HepG2 (cell line): ENCODE results near the gene ZC3H15. TPM values are rescaled to one million over a fixed set of nuclear protein-coding genes. Genes with fewer than 3 reads are reported as not detected.
A peak's percentile ranks its signal among the peaks of the same experiment; 100 is the strongest.

Experiments used
- ARNTL ChIP-seq: sonication (generic); formaldehyde crosslinking; IDR thresholded peaks from 2 replicates; pipeline ENCODE4 v1.4.0; 2020; ENCODE audit warnings: mild to moderate bottlenecking, missing genetic modification reagents
- CHD4 ChIP-seq: fragments of 200-600 bp; sonication (generic); IDR thresholded peaks from 2 replicates; pipeline ENCODE4 v1.7.0; 2017; ENCODE audit warnings: mild to moderate bottlenecking, low read length, borderline replicate concordance
- ELF4 ChIP-seq: sonication (generic); formaldehyde crosslinking; IDR thresholded peaks from 2 replicates; pipeline ENCODE4 v1.5.0; 2020; ENCODE audit warnings: missing genetic modification reagents, mild to moderate bottlenecking, moderate library complexity, borderline replicate concordance
- ETV6 ChIP-seq: sonication (generic); formaldehyde crosslinking; conservative IDR thresholded peaks from 2 replicates; pipeline ENCODE4 v1.4.0; 2020; ENCODE audit warnings: missing genetic modification reagents
- HMGXB3 ChIP-seq: sonication (generic); formaldehyde crosslinking; IDR thresholded peaks from 2 replicates; pipeline ENCODE4 v1.4.0; 2020; ENCODE audit warnings: missing genetic modification reagents, borderline replicate concordance
- IKZF1 ChIP-seq: fragments of 450-650 bp; IDR thresholded peaks from 2 replicates; pipeline ENCODE4 v1.7.1; 2016
- MAX ChIP-seq: IDR thresholded peaks from 2 replicates; pipeline ENCODE4 v1.6.1; 2012; ENCODE audit warnings: inconsistent platforms
- NFIC ChIP-seq: IDR thresholded peaks from 2 replicates; pipeline ENCODE4 v1.6.1; 2012; ENCODE audit warnings: mild to moderate bottlenecking, low read length, inconsistent platforms
- NR2F1 ChIP-seq, 2 experiments: fragments of 450-650 bp in 1 of 2; formaldehyde crosslinking in 1 of 2; IDR thresholded peaks; 2 replicates each; pipeline versions ENCODE4 v1.5.0 to v1.6.1; 2016 to 2020; ENCODE audit warnings: mild to moderate bottlenecking in 1 of 2, missing compliant biosample characterization in 1 of 2, missing genetic modification reagents in 1 of 2, moderate library complexity in 1 of 2
- NR2F2 ChIP-seq: IDR thresholded peaks from 2 replicates; pipeline ENCODE4 v1.6.1; 2012; ENCODE audit warnings: low read depth, inconsistent platforms, borderline replicate concordance
- REST ChIP-seq, 2 experiments: IDR thresholded peaks; 2 replicates each; pipeline ENCODE4 v1.6.1; 2011 to 2012; ENCODE audit warnings: low read length in 2 of 2, borderline replicate concordance in 1 of 2, low read depth in 1 of 2, mild to moderate bottlenecking in 1 of 2, moderate library complexity in 1 of 2
- SP4 ChIP-seq: sonication (generic); formaldehyde crosslinking; IDR thresholded peaks from 2 replicates; pipeline ENCODE4 v1.8.1; 2023; ENCODE audit warnings: mild to moderate bottlenecking, missing genetic modification reagents
- ZFP36L1 ChIP-seq: sonication (generic); formaldehyde crosslinking; IDR thresholded peaks from 2 replicates; pipeline ENCODE4 v1.8.0; 2022; ENCODE audit warnings: mild to moderate bottlenecking, missing genetic modification reagents, moderate library complexity
- ZFP91 ChIP-seq: sonication (generic); formaldehyde crosslinking; IDR thresholded peaks from 2 replicates; pipeline ENCODE4 v1.9.0; 2022; ENCODE audit warnings: missing genetic modification reagents, mild to moderate bottlenecking, borderline replicate concordance
- ZNF17 ChIP-seq: sonication (generic); formaldehyde crosslinking; IDR thresholded peaks from 2 replicates; pipeline ENCODE4 v1.5.0; 2020; ENCODE audit warnings: mild to moderate bottlenecking, missing genetic modification reagents
- ZNF362 ChIP-seq: sonication (generic); formaldehyde crosslinking; IDR thresholded peaks from 2 replicates; pipeline ENCODE4 v1.4.0; 2020; ENCODE audit warnings: missing genetic modification reagents, mild to moderate bottlenecking, borderline replicate concordance
- ZNF629 ChIP-seq: sonication (generic); formaldehyde crosslinking; conservative IDR thresholded peaks from 2 replicates; pipeline ENCODE4 v1.5.0; 2020; ENCODE audit warnings: missing genetic modification reagents
- ZSCAN20 ChIP-seq: sonication (generic); formaldehyde crosslinking; IDR thresholded peaks from 2 replicates; pipeline ENCODE4 v1.4.0; 2020; ENCODE audit warnings: missing genetic modification reagents, mild to moderate bottlenecking, borderline replicate concordance
- polyA plus RNA-seq, 8 experiments: library from polyadenylated mRNA; depleted of rRNA in 3 of 8; stranded (reverse) in 7 of 8; unstranded in 1 of 8; fragments of >200 nt; fragmentation: Illumina TruSeq in 4 of 8; extraction: Trizol in 4 of 8; gene quantifications; 2 replicates each; pipeline versions ENCODE4 v1.2.1 to v1.2.3, GENCODE V29; 2011 to 2016; ENCODE audit warnings: low read depth in 4 of 8, missing spikeins in 1 of 8, mixed read lengths in 1 of 8; ENCODE audit not compliant: insufficient read depth in 1 of 8
- total RNA-seq, 5 experiments: library from RNA; depleted of rRNA; stranded (reverse); fragments of >200 nt; fragmentation: Illumina TruSeq; extraction: Trizol; gene quantifications; 2 replicates each; pipeline ENCODE4 v1.2.3, GENCODE V29; 2016; ENCODE audit warnings: low read depth in 1 of 5

ZC3H15 gene
- total and polyA plus RNA-seq, 2 of the 13 experiments (the other 11 are each of a cell fraction or from before 2014, with no cell fraction given): 84.6 to 168 TPM

GRCh38 chr2:186485576-186485870 lies 537 bp upstream of the ZC3H15 start (continued):
- TF ChIP-seq ZFP91 (CRISPR knock-in tag) (no peak), REST (IDR thresholded peaks at IDR 0.05; ENCODE audit: borderline replicate concordance in 1 of 2, low read depth in 1 of 2, low read length in 2 of 2) (no peak), IKZF1 (no peak), SP4 (CRISPR knock-in tag) (no peak), NR2F2 (no peak), ZFP36L1 (0 out of 2 replicates have a peak, but pooled peaks have one; percentile 36), NR2F1 (CRISPR knock-in tag; IDR thresholded peaks at IDR 0.05) (peak in 1 of 2 experiments; percentile 37; a peak in 2 of 4 replicates), ETV6 (no peak), ARNTL (CRISPR knock-in tag) (no peak), NFIC (peak; percentile 50), ZNF629 (CRISPR knock-in tag) (no peak), ZNF362 (no peak), ELF4 (0 out of 2 replicates have a peak, but pooled peaks have one; percentile 4), ZSCAN20 (CRISPR knock-in tag) (no peak), MAX (no peak), ZNF17 (CRISPR knock-in tag) (0 out of 2 replicates have a peak, but pooled peaks have one; percentile 8), CHD4 (peak; percentile 17; the same call in 1 of the 2 replicates), HMGXB3 (CRISPR knock-in tag) (no peak)
